Measurements from ENCODE around the gene RPL29.

The RPL29 gene

GRCh38 chr3:52001443-52001974 lies 5.8 kb upstream of the RPL29 start:
- no peak overlapping the region for H3K4me3 ChIP-seq (replicated peaks; ENCODE audit: low read depth, low read length)
- H3K27me3 ChIP-seq (replicated peaks; ENCODE audit: control insufficient read depth, insufficient read depth, low read length) = no peaks in the 10 kb centered on the region
- H3K36me3 ChIP-seq (ENCODE audit: control insufficient read depth, insufficient read depth, low read length) = no peaks in the 10 kb centered on the region
- DNase-seq (ENCODE audit: extremely low read depth, insufficient read length) = peak; percentile 82
- TF ChIP-seq CTCF (IDR thresholded peaks at IDR 0.05; ENCODE audit: insufficient read depth, low read length, poor library complexity, severe bottlenecking) = peak; percentile 99

- Histone ChIP-seq H3K27me3 (replicated peaks; ENCODE audit: control insufficient read depth, insufficient read depth, low read length) (no peaks in the 10 kb centered on the region), H3K4me3 (replicated peaks; ENCODE audit: low read depth, low read length) (no peak overlapping the region), H3K36me3 (ENCODE audit: control insufficient read depth, insufficient read depth, low read length) (no peaks in the 10 kb centered on the region)
- TF ChIP-seq CTCF (IDR thresholded peaks at IDR 0.05; ENCODE audit: insufficient read depth, low read length, poor library complexity, severe bottlenecking) = no peak
- DNase-seq (ENCODE audit: extremely low read depth, insufficient read length) = no peak
Measured at GRCh38 chr3:51999846-52000245, 4.2 kb upstream of the RPL29 start.

GRCh38 chr3:51998774-51999173 lies 3.1 kb upstream of the RPL29 start:
- Histone ChIP-seq H3K36me3 (ENCODE audit: control insufficient read depth, insufficient read depth, low read length) (peaks cover 9% of the 10 kb centered on the region), H3K4me3 (replicated peaks; ENCODE audit: low read depth, low read length) (no peak overlapping the region), H3K27me3 (replicated peaks; ENCODE audit: control insufficient read depth, insufficient read depth, low read length) (no peaks in the 10 kb centered on the region)
- no peak for TF ChIP-seq CTCF (IDR thresholded peaks at IDR 0.05; ENCODE audit: insufficient read depth, low read length, poor library complexity, severe bottlenecking)
- DNase-seq (ENCODE audit: extremely low read depth, insufficient read length) = no peak

GRCh38 chr3:51997935-51998596 lies 2.4 kb upstream of the RPL29 start:
- DNase-seq (ENCODE audit: extremely low read depth, insufficient read length) = no peak
- no peak for TF ChIP-seq CTCF (IDR thresholded peaks at IDR 0.05; ENCODE audit: insufficient read depth, low read length, poor library complexity, severe bottlenecking)
- H3K27me3 ChIP-seq (replicated peaks; ENCODE audit: control insufficient read depth, insufficient read depth, low read length) = no peaks in the 10 kb centered on the region
- H3K4me3 ChIP-seq (replicated peaks; ENCODE audit: low read depth, low read length) = no peak overlapping the region
- peaks cover 12% of the 10 kb centered on the region for H3K36me3 ChIP-seq (ENCODE audit: control insufficient read depth, insufficient read depth, low read length)

GRCh38 chr3:51997172-51997571 lies 1.5 kb upstream of the RPL29 start:
- H3K27me3 ChIP-seq (replicated peaks; ENCODE audit: control insufficient read depth, insufficient read depth, low read length) = no peaks in the 10 kb centered on the region
- H3K36me3 ChIP-seq (ENCODE audit: control insufficient read depth, insufficient read depth, low read length) = peaks cover 17% of the 10 kb centered on the region
- no peak for DNase-seq (ENCODE audit: extremely low read depth, insufficient read length)
- TF ChIP-seq CTCF (IDR thresholded peaks at IDR 0.05; ENCODE audit: insufficient read depth, low read length, poor library complexity, severe bottlenecking) = no peak
- no peak overlapping the region for H3K4me3 ChIP-seq (replicated peaks; ENCODE audit: low read depth, low read length)

All from GM06990 (cell line).